ENCODE measurements around the gene FXYD5. TPM values are rescaled to one million over a fixed set of nuclear protein-coding genes. Genes with fewer than 3 reads are reported as not detected.

Gene FXYD5
- total and polyA plus RNA-seq, 2 donors (not counting 1 experiment from before 2014, with no cell fraction given), result 310 to 390 TPM

GRCh38 chr19:35116072-35116801, 38.3 kb upstream of the FXYD5 start:
- Histone ChIP-seq H3K9ac (ENCODE audit: low read length) (no peak overlapping the region), H3K27ac (ENCODE audit: low read length in 2 of 2) (no peak overlapping the region), H3K4me1 (ENCODE audit: control insufficient read depth in 2 of 2, insufficient read depth in 2 of 2, low read length in 2 of 2) (peaks cover 7 to 9% of the 10 kb centered on the region in 2 donors), H4K20me1 (ENCODE audit: control insufficient read depth, insufficient read depth, low read length, poor library complexity, severe bottlenecking) (no peaks in the 10 kb centered on the region), H3K27me3 (replicated peaks in 1 of 4; ENCODE audit: control extremely low read depth in 1 of 4, control insufficient read depth in 3 of 4, insufficient read depth in 4 of 4, low read length in 3 of 4) (peaks cover 0 to 18% (median 2%) of the 10 kb centered on the region in 4 experiments), H2AFZ (ENCODE audit: insufficient read depth, low read depth, low read length, poor library complexity, severe bottlenecking) (no peak overlapping the region), H3K79me2 (ENCODE audit: control insufficient read depth, insufficient read depth, low read length) (no peaks in the 10 kb centered on the region), H3K36me3 (replicated peaks in 1 of 2; ENCODE audit: control extremely low read depth in 1 of 2, control insufficient read depth in 1 of 2, extremely low read depth in 1 of 2, insufficient read depth in 2 of 2, low read length in 1 of 2) (no peaks in the 10 kb centered on the region), H3K4me3 (ENCODE audit: control extremely low read depth in 1 of 5, extremely low read depth in 1 of 5, insufficient read depth in 1 of 5, low read depth in 2 of 5, low read length in 4 of 5) (no peak overlapping the region), H3K4me2 (replicated peaks; ENCODE audit: low read depth, low read length, poor library complexity, severe bottlenecking) (no peak overlapping the region), H3K9me3 (ENCODE audit: control extremely low read depth in 1 of 3, control insufficient read depth in 2 of 3, insufficient read depth in 1 of 3, low read length in 2 of 3) (peaks cover 0 to 4% (median 0%) of the 10 kb centered on the region in 3 donors)
- ATAC-seq (ENCODE audit: low read depth) (no peak), DNase-seq (no peak)
- Mint-ChIP-seq H3K9me3 (ENCODE audit: insufficient read depth) (no peaks in the 10 kb centered on the region), H3K4me3 (no peak overlapping the region), H3K27ac (no peak overlapping the region), H3K27me3 (peaks cover 3% of the 10 kb centered on the region), H3K4me1 (peaks cover 8% of the 10 kb centered on the region)
- TF ChIP-seq CTCF (IDR thresholded peaks at IDR 0.05), result no peak
- no peak for TF ChIP-seq EZH2 (IDR thresholded peaks at IDR 0.05; ENCODE audit: borderline replicate concordance, insufficient read depth, low read depth, low read length, poor library complexity, severe bottlenecking)
- POLR2A ChIA-PET, result no interaction called here
- intact Hi-C loops (cut with micrococcal nuclease), result no loop called here
- CTCF ChIA-PET, result interaction anchor here (1.0 to 4.5 kb wide), 5 partner anchors 19 to 352 kb away, joined by 3 to 31 read pairs (median 5); partner anchors contain the start of gene LGI4
- 92% methylated on average over 8 of the region's 13 CpGs for WGBS (ENCODE audit: insufficient coverage)

- TF ChIP-seq CTCF (IDR thresholded peaks at IDR 0.05) (no peak), EZH2 (IDR thresholded peaks at IDR 0.05; ENCODE audit: borderline replicate concordance, insufficient read depth, low read depth, low read length, poor library complexity, severe bottlenecking) (no peak)
- POLR2A ChIA-PET, result no interaction called here
- H3K4me3 ChIP-seq (ENCODE audit: control extremely low read depth in 1 of 5, extremely low read depth in 1 of 5, insufficient read depth in 1 of 5, low read depth in 2 of 5, low read length in 4 of 5), result no peak overlapping the region
- H3K9me3 Mint-ChIP-seq (ENCODE audit: insufficient read depth), result no peaks in the 10 kb centered on the region
- H3K27me3 Mint-ChIP-seq, result peaks cover 3% of the 10 kb centered on the region
- no peak overlapping the region for H3K27ac Mint-ChIP-seq
- intact Hi-C loops (cut with micrococcal nuclease), result no loop called here
- no peaks in the 10 kb centered on the region for H3K79me2 ChIP-seq (ENCODE audit: control insufficient read depth, insufficient read depth, low read length)
- peaks cover 8% of the 10 kb centered on the region for H3K4me1 Mint-ChIP-seq
- H3K4me2 ChIP-seq (replicated peaks; ENCODE audit: low read depth, low read length, poor library complexity, severe bottlenecking), result no peak overlapping the region
- H4K20me1 ChIP-seq (ENCODE audit: control insufficient read depth, insufficient read depth, low read length, poor library complexity, severe bottlenecking), result no peaks in the 10 kb centered on the region
- H3K27me3 ChIP-seq (replicated peaks in 1 of 4; ENCODE audit: control extremely low read depth in 1 of 4, control insufficient read depth in 3 of 4, insufficient read depth in 4 of 4, low read length in 3 of 4), result peaks cover 0 to 18% (median 2%) of the 10 kb centered on the region in 4 experiments
- no peaks in the 10 kb centered on the region for H3K36me3 ChIP-seq (replicated peaks in 1 of 2; ENCODE audit: control extremely low read depth in 1 of 2, control insufficient read depth in 1 of 2, extremely low read depth in 1 of 2, insufficient read depth in 2 of 2, low read length in 1 of 2)
- no peak overlapping the region for H3K27ac ChIP-seq (ENCODE audit: low read length in 2 of 2)
- ATAC-seq (ENCODE audit: low read depth) (no peak), DNase-seq (no peak)
- CTCF ChIA-PET, result interaction anchor here (0.9 to 4.5 kb wide), 7 partner anchors 10 to 52 kb away, joined by 3 to 31 read pairs (median 3); partner anchors contain the start of gene LGI4
- H2AFZ ChIP-seq (ENCODE audit: insufficient read depth, low read depth, low read length, poor library complexity, severe bottlenecking), result no peak overlapping the region
- WGBS (ENCODE audit: insufficient coverage), result 91% methylated on average over 6 of the region's 8 CpGs
- H3K4me1 ChIP-seq (ENCODE audit: control insufficient read depth in 2 of 2, insufficient read depth in 2 of 2, low read length in 2 of 2), result peaks cover 7 to 9% of the 10 kb centered on the region in 2 donors
- H3K4me3 Mint-ChIP-seq, result no peak overlapping the region
- H3K9me3 ChIP-seq (ENCODE audit: control extremely low read depth in 1 of 3, control insufficient read depth in 2 of 3, insufficient read depth in 1 of 3, low read length in 2 of 3), result peaks cover 0 to 4% (median 0%) of the 10 kb centered on the region in 3 donors
- no peak overlapping the region for H3K9ac ChIP-seq (ENCODE audit: low read length)
Observed at GRCh38 chr19:35117116-35117515, 37.4 kb upstream of the FXYD5 start.

All from B cell (primary cell).